ENCODE data around the gene CHERP.
"Not testable (repeated sequence)": the region's sequence is repeated elsewhere in the genome, so short reads cannot be mapped to it uniquely, and the experiment has no call there.

The CHERP gene

GRCh38 chr19:16518061-16518460 lies 24.2 kb downstream of the CHERP start:
- DNase-seq = no peak

GRCh38 chr19:16516923-16517610 lies 25.2 kb downstream of the CHERP start:
- DNase-seq = no peak

- DNase-seq = no peak
Measured at GRCh38 chr19:16516381-16516780, 25.9 kb downstream of the CHERP start.

DNA sequence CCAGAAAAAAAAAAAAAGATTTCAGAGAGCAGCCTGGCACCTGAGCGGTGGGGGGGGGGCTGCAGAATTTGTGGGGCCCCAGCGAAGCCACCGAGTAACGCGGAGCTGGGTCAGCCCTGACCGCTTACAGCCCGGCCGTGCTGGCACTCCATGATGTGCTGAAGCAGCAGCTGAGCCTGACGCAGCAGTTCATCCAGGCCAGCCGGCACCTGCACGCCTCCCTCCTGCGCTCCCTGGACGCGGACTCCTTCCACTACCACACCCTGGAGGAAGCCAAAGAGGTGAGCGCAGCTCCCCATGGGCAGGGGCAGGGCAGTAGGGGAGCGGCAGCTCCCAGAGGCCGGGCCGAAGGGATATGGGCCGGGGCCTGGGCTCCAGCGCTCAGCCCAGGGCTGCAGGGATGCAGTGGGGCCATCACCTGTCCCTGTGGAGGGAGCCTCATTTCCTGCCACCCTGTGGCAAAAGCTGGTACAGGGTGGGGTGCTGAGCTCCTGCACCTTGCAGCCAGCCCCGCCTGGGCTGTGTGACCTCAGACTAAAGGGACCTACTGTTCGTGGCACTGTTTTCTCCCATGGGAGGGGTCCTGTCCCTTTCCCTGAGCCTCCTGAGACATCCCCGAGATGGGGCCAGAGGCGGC lies 27.7 kb downstream of the CHERP start:
- no peak for DNase-seq

DNA sequence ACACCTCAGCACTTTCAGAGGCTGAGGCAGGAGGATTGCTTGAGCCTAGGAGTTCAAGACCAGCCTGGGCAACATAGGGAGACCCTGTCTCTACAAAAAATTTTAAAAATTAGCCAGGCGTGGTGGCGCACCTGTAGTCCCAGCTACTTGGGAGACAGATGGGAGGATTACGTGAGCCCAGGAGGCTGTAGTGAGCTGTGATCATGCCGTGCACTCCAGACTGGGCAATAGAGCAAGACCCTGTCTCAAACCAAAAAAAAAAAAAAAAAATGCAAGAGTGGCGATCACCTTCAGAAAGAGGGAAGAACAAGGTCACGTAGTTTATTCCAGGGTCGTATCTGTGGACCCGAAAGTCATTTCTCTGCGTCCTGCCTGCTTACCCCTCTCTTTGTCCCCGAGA lies 29.6 kb downstream of the CHERP start:
- not testable (repeated sequence) for DNase-seq

DNA sequence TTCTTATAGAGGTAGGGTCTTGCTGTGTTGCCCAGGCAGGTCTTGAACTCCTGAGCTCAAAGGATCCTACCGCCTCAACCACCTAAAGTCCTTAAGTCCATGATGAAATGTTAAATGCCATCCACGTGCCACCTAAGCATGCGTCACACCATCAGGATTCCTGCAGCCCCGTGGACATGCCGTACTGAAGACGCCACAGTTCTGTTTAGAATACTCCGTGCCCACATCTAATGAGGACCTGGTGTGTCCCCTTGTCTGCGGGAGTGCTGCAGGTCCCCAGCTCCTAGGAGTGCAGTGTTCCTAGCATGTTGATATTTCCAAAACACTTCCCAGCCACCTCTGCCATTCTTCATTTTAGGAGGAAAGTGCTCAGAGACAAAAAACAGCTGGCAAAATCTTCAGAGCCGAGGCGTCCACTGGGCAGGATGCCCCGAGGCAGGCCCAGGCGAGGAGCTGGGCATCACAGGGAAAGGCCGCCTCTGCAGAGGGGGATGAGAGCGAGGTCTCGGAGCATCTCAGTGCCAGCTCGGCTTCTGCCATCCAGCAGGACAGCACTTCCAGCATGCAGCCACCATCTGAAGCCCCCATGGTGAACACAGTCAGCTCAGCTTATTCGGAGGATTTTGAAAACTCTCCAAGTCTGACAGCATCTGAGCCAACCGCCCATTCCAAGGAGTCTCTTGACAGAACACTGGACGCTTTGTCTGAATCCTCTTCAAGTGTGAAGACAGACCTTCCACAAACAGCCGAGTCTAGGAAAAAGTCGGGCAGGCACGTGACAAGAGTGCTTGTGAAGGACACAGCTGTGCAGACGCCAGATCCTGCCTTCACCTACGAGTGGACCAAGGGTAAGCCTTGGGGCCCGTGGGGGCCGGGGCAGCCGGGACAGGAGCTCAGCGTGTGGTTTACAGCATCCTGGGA lies 32.8 kb downstream of the CHERP start:
- DNase-seq = no peak

DNA sequence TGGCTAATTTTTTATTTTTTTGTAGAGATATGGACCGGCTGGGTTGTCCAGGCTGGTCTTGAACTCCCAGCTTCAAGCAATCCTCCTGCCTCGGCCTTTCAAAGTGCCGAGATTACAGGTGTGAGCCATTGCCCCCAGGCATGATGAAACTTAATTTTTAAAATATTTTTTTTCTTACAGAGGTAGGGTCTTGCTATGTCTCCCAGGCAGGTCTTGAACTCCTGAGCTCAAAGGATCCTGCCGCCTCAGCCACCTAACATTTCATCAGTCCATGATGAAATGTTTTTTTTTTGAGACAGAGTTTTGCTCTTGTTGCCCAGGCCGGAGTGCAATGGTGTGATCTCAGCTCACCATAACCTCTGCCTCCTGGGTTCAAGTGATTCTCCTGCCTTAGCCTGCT lies 33.7 kb downstream of the CHERP start:
- DNase-seq = no peak

GRCh38 chr19:16506961-16507360 lies 35.3 kb downstream of the CHERP start:
- DNase-seq = no peak

- not testable (repeated sequence) for DNase-seq
Measured at GRCh38 chr19:16506161-16506560, 36.1 kb downstream of the CHERP start.

DNA sequence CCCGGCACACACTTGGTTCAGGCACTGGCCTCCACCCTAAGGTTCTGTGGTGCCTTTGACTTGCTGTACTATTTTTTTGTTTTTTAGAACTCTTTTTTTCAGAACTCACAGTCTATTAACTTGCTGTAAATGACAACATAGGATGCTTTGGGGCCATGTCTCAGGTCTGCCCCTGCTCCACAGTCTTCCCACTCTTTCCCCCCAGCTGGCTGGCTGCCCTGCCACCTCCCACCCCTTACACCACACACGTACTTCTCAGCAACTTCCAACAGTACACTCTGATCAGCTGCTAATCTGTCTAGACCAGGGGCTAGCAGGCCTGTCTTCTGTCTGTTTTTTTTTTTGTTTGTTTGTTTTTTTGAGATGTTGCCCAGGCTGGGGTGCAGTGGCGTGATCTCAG lies 38.0 kb downstream of the CHERP start:
- DNase-seq = no peak

DNA sequence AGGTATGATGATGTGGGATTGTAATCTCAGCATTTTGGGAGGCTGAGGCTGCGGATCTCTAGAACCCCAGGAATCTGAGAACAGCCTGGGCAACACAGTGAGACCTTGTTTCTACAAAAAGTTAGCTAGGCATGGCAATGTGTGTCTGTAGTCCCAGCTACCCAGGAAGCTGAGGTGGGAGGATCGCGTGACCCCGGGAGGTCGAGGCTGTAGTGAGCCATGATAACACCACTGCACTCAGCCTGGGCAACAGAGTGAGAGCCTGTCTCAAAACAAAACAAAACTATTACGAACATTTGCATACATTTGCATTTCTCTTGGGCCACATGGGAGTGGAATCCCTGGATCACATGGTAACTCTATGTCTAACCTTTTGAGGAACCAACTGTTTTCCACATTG lies 44.4 kb downstream of the CHERP start:
- no peak for DNase-seq

DNA sequence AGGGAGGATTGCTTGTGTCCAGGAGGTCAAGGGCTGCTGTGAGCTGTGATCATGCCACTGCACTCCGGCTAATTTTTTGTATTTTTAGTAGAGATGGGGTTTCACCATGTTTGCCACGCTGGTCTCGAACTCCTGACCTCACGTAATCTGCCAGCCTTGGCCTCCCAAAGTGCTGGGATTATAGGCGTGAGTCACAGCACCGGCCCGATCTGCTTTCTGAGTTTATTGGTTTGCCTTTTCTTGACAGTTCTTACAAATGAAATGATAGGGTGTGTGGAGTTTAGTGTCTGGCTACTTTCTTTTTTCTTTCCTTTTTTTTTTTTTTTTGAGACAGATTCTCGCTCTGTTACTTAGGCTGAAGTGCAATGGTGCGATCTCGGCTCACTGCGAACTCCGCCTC lies 45.2 kb downstream of the CHERP start:
- DNase-seq = no peak

DNA sequence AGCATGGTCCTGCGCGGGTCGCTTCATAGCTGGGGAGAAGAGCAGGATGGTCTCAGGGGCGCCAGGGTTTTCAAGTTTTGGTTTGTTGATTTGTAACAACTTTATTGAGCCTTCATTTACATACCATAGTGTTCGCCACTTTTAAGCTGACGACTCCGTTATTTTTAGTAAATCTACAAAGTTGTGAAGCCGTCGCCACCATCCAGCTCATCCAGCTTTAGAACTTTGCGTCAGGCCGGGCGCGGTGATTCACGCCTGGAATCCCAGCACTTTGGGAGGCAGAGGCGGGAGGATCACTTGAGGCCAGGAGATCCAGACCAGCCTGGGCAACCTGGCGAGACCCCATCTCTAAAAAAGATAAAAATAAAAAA lies 45.6 kb downstream of the CHERP start:
- DNase-seq = no peak

DNA sequence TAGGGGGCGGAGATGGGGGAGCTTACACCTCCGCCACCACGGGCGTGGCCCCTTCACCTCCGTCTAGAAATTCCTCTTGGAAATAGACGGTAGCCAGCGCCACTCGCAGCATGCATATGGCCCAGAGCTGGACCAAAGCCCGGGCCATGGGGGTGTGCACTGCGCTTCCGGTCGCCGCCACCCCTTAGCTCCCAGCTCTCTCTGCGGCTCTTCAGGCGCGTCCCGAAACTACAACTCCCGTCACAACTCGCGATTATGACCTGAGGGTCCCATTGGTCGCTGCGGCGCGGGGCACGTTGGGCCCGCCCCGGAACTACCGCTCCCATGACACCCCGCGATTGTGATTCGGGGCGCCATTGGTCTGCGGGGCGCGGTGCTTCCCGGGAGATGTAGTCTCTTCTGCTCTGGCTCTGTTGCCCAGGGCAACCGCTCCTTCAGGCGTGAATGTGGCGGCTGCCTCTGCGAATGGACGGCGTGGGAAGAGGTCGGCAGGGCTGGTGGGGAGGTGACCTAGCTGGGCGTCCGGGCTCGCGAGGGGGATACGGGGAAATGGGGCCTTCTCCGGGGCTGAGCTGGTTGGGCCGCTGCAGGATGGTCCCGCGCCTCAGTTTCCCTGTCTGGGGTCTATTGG lies 46.1 kb downstream of the CHERP start, which contains the start of the genes C19orf44 and CALR3:
TSS of gene C19orf44 (plus strand) at position 413 of the 631 bp plus-strand sequence. CDS start 4,399 bp downstream, outside the sequence.
TSS of gene CALR3 (minus strand) at position 186 of the 631 bp plus-strand sequence. CDS start at position 148, 38 bp downstream.
- DNase-seq = peak; percentile 97

DNA sequence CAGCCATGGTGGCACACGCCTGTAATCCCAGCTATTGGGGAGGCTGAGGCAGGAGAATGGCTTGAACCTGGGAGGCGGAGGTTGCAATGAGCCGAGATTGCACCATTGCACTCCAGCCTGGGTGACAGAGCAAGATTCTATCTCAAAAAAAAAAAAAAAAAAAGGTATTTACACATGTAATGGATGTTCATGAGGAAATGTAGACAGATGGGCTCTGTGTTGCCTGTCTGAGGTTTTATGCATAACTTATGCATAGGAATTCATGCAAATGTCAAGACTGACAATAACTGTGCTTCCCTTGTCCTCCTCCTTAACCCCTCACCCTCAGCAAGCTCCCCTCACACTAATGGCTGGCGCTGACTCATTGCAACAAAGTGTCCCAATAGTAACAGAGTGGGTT lies 55.8 kb downstream of the CHERP start:
- not testable (repeated sequence) for DNase-seq

GRCh38 chr19:16482745-16483144 lies 59.5 kb downstream of the CHERP start:
- no peak for DNase-seq

- DNase-seq = no peak
Measured at GRCh38 chr19:16477311-16477710, 64.9 kb downstream of the CHERP start.

DNA sequence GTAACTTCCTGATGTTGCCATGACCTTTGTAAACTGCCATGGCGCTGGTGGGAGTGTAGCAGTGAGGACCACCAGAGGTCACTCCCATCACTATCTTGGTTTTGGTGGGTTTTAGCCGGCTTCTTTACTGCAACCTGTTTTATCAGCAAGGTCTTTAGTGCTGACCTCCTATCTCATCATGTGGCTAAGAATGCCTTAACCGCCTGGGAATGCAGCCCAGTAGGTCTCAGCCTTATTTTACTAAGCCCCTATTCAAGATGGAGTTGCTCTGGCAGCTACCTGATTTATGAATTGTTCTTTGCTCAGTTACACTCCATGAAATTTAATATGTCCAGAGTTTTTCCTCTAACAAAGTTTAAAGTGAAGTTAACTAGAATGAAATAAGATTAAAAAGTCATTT lies 65.8 kb downstream of the CHERP start:
- DNase-seq = no peak

DNA sequence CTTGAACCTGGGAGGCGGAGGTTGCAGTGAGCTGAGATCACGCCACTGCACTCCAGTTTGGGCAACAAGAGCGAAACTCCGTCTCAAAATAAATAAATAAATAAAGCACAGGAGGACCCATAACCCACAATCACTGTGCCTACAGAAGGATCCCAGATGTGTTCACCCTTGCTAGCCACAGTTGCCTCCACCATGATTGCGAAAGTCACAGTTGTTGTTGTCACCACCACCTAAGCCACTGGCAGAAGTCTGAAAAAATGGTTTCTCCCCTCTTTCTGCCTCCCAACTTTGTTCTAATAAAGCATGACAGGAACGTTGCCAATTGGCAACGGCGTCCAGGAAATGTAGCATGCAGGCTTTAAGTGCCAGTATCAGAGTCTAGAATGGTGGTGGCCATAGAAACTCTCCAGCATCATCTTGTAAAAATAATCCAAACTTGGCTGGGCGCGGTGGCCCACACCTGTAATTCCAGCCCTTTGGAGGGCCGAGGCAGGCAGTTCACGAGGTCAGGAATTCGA lies 68.3 kb downstream of the CHERP start:
- no peak for DNase-seq

GRCh38 chr19:16472992-16473391 lies 69.2 kb downstream of the CHERP start:
- no peak for DNase-seq

- not testable (repeated sequence) for DNase-seq
Measured at GRCh38 chr19:16472559-16472899, 69.7 kb downstream of the CHERP start.

DNA sequence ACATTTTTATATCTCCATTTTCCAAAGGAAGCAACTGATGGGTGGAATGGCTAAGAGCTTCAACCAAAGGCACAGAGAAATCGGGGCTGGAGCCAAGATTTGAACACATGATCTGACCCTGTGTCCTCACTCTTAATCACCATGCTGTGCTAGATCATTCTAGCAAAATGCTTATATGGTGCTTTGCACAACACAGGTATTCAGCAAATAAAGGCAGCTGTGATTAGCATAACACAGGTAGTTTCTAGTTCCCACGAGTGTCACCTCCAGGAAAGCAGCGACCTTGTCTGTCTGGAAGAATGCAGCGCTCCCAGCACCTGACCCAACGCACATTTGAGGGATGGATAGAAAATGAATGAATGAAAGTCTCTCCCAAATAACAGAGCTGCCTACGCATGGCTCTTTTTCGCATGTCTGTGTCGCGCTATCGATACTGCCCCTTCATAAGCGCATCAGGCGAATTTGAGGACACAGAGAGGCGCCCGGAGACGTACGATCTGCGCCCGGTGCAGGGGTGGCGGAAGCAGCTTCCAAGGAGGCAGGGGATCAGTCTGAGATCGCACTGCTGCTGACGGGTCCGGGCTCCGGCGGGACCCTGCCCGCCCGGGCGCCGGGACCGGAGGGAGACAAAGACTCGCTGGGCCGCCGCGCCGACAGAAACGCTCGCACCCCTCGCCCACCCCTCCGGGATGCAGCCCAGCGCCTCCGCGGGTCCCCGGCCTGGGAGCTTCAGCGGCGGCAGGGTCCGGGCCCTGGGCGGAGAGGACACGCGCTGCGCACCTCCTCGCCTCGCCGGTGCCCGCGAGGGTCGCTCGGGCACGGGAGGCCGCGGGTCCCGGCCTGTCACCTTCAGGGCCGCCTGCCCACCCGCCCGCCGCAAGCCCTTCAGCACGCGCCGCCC lies 71.1 kb downstream of the CHERP start:
- peak; percentile 14 for DNase-seq

Measured in CD4-positive, alpha-beta T cell treated with Interleukin-10 for 1 hour (primary cell).